ENCODE measurements around the gene MRPS31.
"Not testable (repeated sequence)": the region's sequence is repeated elsewhere in the genome, so short reads cannot be mapped to it uniquely, and the experiment has no call there.

MRPS31 gene

DNA sequence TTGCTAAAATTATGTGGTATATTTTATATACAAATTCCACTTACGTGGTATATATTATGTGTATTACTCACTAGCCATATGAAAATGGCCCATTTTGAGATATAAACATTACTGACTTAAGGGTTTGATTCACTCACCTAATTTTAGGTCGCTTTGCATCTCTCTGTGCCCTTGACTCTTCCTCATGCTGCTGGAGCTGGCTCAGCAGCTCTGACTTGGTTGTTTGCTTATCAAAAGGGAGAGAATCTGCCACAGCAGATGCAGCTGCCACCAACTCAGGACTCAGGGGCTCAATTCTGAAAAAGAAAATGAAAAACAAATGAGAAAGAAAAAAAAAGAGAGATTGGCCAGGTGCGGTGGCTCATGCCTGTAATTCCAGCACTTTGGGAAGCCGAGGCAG is 12.2 kb downstream of the MRPS31 start:
- no peak for DNase-seq

DNA sequence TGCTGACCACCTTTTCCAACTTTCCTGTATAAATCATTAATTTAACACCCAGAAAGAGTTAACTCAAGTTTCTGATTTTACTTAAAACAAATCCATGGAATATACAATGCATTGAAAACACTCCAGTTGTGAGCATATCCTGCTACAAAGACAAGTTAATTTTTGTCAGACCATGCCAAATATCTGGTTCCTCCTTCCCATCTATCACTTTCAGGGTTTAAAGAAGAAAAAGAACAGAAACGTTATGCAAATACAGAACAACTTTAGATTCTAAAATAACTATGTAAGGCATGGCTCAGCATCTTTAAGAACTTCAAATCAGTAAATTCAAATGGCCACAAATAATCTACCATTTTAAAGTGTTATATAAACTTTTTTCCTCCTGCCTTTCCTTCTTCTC is 14.9 kb downstream of the MRPS31 start:
- no peak for DNase-seq

DNA sequence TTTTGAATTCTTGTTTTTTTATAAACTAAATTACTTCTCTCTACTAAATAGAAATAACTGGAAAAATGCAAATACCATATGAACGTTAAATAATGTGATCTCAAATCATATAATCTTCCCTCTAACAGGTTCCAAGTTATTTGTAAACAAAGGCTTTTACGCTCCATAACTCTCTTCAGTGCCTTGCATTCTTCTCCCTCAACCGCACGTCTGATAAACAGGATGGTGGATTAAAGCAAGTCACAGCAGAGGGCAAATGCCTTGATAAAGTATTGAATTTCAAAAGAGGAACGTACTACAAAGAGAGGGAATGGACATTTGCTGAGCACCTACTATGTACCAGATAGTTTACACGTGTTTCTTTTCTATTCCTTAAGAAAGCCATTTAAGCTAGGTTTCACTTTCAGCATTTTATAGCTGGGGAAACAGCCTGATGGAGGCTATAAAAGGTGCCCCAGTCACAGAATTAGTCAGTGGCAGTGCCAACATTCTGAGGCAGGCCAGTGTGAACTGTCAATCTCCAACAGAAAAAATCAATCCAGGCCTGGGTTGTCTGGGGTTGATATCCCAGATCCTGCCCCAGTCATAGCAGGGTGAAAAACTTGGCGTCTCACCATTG is 15.8 kb downstream of the MRPS31 start:
- no peak for DNase-seq

DNA sequence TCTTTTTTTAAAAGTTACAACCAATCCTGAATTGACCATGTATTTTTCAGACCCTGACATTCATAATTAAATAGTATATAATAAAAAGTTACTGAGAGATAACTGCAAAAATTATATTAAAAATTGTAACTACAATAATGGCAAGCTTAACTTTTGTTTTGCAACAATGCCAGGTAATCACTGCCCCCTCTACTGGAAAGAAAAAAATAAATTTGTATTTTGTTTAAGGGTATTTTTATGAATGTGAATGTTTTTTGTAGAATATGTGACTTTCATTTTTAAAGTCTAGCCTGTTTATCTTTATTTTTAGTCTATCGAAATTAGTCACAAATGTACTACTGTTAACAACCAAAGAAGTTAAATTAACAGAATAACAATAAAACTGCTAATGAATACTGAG is 21.7 kb downstream of the MRPS31 start:
- DNase-seq, result no peak

DNA sequence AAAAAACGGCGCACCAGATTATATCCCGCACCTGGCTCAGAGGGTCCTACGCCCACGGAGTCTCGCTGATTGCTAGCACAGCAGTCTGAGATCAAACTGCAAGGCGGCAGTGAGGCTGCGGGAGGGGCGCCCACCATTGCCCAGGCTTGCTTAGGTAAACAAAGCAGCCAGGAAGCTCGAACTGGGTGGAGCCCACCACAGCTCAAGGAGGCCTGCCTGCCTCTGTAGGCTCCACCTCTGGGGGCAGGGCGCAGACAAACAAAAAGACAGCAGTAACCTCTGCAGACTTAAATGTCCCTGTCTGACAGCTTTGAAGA is 35.8 kb downstream of the MRPS31 start:
- DNase-seq, result not testable (repeated sequence)

DNA sequence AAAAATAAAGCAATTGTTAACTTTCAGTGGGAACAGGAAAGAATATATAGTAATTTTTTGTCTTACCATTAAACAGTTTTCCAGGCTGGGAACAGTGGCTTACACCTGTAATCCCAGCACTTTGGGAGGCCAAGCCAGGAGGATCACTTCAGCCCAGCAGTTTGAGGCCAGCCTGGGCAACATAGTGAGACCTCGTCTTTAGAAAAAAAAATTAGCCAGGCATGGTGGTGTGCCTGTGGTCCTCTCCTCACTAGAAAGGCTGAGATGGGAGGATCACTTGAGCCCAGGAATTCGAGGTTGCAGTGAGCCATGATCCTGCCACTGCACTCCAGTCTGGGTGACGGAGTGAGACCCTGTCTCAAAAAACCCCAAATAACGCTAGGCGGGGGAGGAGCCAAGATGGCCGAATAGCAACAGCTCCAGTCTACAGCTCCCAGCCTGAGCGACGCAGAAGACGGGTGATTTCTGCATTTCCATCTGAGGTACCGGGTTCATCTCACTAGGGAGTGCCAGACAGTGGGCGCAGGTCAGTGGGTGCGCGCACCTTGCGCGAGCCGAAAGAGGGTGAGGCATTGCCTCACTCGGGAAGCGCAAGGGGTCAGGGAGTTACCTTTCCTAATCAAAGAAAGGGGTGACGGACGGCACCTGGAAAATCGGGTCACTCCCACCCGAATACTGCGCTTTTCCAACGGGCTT is 36.3 kb downstream of the MRPS31 start:
- not testable (repeated sequence) for DNase-seq

DNA sequence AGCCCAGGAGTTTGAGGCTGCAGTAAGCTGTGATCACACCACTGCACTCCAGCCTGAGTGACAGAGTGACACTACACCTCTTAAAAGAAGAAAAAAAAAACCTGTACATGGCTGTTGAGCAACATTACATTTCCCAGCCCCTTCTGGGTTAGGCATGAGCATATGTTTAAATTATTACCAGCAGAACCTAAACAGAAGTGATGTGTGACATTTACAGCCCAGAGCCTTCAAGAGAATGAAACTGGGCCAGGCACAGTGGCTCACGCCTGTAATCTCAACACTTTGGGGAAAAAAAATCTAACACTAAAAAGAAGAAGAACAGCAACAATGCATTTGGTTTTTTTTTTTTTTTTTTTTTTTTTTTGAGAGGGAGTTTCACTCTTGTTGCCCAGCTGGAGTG is 38.3 kb downstream of the MRPS31 start:
- DNase-seq, result no peak

DNA sequence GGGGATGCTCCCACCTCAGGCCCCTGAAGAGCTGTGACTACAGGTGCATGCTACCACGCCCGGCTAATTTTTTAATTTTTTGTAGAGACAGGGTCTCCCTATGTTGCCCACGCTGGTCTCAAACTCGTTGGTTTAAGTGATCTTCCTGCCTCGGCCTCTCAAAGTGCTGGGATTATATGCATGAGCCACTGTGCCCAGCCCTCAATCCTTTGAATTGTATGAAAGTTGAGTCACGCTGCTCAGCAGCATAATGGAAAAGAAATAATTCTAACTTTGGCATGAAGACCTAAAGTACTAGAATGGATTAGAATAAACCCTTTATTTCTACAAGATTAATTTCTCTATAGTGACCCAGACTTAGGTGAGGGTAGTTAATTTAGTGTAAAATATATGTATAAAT is 42.4 kb downstream of the MRPS31 start:
- DNase-seq, result no peak

DNA sequence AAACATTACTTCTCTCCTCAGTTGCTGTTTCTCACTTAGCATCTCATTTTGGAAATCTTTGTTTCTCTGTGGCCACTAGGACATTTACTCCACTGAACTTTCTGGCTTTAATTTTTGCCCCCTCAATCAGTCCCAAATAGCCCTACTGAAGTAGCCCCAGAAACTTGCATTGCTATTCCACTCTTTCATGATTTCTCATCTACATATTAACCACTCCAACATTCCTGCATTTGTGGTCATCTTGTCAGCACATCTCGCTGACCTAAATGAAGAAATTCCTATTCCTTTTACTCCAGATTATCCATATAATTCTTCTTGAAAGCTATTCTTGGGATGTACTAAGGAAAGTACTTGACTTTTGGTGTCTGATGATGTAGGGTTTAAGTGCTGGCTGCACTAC is 56.6 kb downstream of the MRPS31 start:
- DNase-seq, result not testable (repeated sequence)

DNA sequence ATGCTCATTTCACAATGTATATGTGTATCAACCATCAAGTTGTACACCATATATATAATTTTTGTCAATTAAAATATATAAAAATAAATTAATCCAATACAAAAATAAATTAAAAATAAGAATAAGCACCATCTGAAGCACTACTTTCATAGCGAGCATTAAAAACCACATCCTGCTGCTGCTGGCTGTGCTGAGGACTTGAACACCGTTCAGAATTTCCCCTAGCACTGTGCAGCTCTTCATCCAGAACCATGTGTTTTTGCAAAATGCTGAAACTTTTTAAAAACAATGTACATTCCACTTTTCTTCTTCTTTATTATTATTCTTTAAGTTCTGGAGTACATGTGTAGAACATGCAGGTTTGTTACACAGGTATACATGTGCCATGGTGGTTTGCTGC is 64.6 kb downstream of the MRPS31 start:
- peak in 1 of 5 donors; percentile 12 for DNase-seq

DNA sequence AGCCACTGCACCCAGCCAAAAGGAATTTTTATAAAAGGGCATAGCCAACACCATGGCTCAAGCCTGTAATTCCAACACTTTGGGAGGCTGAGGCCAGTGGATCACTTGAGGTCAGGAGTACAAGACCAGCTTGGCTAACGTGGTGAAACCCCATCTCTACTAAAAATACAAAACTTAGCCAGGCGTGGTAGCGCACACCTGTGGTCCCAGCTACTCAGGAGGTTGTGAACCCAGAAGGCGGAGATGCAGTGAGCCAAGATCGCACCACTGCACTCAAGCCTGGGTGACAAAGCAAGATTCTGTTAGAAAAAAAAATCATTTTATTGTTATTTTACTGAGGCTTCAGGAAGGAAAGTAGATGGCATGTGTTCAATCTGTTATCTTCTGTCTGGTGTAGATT is 73.3 kb downstream of the MRPS31 start:
- DNase-seq, result no peak

DNA sequence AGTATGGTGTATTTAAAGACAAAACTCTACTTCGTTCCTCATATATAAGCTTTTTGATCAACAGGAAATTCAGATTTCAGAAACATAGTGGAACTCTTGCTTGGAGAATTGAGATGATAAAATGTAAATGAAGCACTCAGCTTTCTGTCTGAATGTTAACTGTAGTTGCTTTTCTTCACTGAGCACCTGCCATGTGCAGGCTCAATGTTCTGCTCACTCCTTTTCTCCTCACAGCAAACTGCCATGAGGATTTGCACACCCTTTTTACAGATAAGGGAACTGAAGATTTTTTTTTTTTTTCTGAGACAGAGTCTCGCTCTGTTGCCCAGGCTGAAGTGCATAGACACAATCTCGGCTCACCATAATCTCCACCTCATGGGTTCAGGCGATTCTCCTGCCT is 76.6 kb downstream of the MRPS31 start:
- DNase-seq, result no peak

DNA sequence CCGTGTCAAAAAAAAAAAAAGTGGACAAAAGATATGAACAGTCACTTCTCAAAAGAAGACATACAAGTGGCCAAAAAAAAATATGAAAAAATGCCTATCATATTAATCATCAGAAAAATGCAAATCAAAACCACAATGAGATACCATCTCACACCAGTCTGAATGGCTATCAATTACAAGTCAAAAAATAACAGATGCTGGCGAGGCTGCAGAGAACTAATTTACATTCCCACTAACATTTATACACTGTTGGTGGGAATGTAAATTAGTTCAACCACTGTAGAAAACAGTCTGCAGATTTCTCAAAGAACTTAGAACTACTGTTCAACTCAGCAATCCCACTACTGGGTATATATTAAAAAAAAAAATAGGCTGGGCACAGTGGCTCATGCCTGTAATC is 78.0 kb downstream of the MRPS31 start:
- DNase-seq, result no peak

DNA sequence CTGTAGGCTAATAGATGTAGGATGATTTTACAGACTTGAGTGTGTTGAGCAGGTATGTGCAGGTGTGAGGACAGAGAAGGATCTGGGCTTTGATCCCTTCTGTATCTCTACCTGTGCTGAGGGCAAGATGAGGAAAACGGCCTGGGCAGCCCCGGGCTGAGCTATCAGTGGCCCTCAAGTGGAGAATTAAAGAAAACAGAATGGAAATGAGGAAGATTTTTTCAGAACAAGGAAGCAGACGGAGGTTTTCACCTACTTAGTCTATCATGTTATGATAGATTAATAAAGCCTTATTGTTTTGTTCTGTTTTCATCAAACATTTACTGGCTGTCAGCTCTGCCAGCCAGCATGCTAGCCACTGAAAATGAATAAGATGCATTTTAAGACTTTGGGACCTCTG is 82.2 kb downstream of the MRPS31 start:
- DNase-seq, result no peak

DNA sequence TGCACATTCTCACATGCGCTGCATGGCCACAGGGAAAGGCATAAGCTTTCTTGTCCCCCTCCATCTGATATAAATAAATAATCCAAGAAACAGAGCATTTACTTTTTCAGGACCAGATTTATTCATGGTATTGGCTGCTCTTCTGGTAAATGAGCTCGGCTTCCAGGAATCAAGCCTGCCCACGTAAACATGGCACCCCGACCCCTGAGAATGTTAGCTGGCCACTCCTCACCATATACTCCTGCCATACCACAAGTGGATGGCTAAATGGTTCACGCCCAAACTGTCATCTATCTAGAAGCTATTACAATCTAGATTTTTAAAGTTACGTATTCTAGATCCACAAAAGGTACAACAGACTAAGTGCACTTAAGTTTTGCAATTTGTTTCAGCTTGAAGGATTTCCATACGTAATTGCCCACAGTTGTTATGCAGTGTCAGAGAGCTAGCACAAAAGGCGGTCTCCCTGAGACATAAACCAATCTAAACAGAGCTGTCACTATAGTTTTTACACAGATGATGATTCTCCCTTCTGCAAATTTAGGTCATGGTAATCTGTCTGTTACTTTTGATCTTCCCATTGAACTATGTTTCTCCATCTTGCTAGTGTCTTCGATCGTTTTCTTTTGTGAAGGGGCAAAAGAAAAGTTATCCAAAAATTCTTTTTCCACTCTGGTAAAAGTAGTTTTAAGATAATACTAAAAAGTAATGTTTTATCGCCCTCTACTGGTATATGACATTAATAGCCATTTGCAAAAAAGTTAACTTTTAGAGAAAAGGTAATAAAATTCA is 88.3 kb downstream of the MRPS31 start:
- peak in 1 of 5 donors; percentile 17 for DNase-seq

DNA sequence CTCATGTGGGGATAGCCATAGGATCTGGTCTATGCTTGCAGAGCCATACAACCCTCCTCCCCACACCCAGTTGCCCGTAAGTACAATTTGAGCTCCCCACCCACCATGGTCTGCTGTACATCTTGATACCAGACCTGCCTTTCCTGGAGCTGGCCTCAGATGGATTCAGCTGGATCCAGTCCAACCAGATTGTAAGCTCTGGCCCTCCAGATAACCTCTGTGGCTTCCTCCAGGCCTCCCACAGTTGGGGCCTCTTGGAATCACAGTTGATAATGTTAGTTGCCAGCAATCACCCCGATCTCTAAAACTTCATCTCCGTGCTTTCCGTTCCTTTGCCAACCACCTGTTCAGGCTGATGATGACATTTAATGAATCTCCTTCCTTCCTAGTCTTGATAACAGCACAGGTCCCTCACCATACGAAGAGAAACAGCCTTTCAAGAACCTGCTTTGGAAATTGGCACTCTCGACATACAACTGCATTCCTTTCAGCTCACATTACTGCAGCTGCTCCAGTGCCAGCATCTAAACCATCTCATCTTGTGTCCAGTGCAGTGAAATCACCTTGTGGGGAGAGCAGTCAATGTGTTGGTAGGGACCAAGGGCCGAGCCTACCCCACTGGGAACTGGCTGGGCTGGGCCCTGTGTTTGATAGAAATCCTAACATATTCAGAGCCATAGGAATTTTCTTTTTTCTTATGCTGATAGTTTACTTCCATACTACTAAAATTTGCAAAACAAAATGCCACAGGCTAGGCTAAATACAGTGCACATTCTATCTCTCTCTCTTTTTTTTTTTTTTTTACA is 89.4 kb downstream of the MRPS31 start:
- no peak for DNase-seq

DNA sequence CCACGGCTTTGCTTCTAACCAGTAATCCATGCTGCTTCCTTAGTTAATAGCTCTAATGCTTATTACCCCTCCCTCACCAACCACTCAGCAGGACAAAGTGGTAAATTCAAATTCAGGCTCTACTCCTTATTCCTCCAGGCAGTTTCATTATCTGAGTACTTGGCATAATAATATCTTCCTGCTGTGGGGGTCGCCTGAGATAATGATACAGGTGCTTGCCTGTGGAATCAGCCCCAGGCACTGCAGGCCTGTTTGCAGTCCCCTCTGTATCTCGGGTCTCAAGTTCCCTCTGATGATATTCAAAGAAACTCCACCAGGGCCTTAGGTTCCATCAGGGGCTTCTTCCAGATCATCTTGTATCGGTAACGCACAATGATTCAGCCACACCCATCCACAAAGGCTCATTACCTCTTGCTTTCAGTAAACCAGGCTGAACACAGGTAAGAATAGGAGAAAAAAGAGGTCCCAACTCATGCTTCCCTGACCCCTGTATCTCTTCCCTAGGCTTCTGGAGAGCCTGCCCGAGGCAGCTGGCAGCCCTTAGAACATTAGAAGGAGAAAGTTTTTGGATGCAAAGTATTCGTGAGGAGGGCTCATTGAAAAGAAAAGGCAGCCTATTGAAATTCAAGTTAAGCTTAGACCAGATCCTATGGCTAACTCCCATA is 90.2 kb downstream of the MRPS31 start:
- DNase-seq, result no peak

DNA sequence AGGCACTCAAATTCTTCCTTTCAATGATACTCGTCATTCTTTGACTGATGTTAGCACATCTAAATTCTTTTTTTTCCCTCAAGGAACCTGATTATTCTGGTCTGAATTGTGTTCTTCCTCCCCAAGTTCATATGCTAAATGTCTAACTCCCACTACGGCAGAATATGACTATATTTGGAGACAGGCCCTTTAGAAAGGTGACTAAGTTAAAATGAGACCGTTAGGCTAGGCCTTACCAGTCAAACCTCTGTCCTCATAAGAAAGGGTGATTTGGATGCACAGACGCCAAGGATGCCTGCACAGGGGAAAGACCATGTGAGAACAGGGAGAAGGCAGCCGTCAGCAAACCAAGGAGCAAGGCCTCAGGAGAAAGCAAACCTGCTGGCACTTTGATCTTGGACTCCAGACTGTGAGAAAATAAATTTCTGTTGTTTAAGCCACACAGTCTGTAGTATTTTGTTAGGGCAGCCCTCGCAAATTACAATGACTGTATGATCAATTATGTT is 91.5 kb downstream of the MRPS31 start:
- DNase-seq, result no peak

Data from T-helper 1 cell (primary cell).